Fibroblast of mammary gland (primary cell): ENCODE measurements around the gene TEAD2.
"Not testable (repeated sequence)": the region's sequence is repeated elsewhere in the genome, so short reads cannot be mapped to it uniquely, and the experiment has no call there.

Experiments used
- DNase-seq: peaks from one replicate; pipeline ENCODE4 v3.0.0-alpha.2; 2010; ENCODE audit warnings: low read depth
- H3K4me3 ChIP-seq: 2 replicates; pipeline ENCODE4 v1.5.1; 2011; ENCODE audit warnings: low read depth, mild to moderate bottlenecking, low read length, moderate library complexity; ENCODE audit not compliant: control insufficient read depth
- TF ChIP-seq, protein P1 (sequence below): conservative IDR thresholded peaks from 2 replicates; pipeline ENCODE4 v1.5.1; 2011; ENCODE audit warnings: low read depth, low read length, inconsistent platforms; ENCODE audit not compliant: control insufficient read depth, insufficient read depth

TEAD2 gene

DNA sequence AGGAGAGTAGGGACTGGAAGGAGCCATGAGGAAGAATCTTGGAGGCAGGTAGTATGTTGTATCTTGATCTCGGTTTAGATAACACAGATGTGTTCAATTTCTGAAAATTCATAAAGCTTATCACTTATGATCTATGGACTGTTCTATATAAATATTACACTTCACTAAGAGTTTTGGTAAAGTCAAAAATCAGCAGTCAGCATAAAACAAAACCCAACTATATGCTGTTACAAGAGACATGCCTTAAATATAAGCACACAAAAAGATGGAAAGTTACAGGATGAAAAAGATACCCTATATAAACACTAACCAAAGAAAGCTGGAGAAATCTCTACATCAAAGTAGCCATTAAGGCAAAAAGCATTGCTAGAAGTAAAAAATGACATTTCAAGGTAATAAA, 21.4 kb upstream of the TEAD2 start:
- no peak overlapping the region for H3K4me3 ChIP-seq
- no peak for DNase-seq
- TF ChIP-seq, protein P1, sequence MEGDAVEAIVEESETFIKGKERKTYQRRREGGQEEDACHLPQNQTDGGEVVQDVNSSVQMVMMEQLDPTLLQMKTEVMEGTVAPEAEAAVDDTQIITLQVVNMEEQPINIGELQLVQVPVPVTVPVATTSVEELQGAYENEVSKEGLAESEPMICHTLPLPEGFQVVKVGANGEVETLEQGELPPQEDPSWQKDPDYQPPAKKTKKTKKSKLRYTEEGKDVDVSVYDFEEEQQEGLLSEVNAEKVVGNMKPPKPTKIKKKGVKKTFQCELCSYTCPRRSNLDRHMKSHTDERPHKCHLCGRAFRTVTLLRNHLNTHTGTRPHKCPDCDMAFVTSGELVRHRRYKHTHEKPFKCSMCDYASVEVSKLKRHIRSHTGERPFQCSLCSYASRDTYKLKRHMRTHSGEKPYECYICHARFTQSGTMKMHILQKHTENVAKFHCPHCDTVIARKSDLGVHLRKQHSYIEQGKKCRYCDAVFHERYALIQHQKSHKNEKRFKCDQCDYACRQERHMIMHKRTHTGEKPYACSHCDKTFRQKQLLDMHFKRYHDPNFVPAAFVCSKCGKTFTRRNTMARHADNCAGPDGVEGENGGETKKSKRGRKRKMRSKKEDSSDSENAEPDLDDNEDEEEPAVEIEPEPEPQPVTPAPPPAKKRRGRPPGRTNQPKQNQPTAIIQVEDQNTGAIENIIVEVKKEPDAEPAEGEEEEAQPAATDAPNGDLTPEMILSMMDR = no peak

DNA sequence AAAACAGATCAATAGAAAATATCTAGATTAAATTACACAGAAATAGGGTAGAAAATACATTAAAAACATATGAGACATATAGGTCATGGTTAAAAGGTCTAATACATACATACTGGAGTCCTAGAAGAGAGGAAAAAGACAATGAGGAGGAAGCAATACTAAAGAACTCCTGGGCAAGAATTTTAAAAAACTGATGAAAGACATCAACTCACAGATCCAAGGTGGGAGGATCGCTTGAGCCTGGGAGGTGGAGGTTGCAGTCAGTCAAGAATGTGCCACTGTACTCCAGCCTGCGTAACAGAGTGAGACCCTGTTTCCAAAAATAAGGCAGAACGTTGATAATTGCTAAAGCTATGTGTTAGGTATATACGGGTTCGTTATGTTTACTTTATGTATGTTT, 20.4 kb upstream of the TEAD2 start:
- TF ChIP-seq, protein P1 = no peak
- no peak for DNase-seq
- no peak overlapping the region for H3K4me3 ChIP-seq

DNA sequence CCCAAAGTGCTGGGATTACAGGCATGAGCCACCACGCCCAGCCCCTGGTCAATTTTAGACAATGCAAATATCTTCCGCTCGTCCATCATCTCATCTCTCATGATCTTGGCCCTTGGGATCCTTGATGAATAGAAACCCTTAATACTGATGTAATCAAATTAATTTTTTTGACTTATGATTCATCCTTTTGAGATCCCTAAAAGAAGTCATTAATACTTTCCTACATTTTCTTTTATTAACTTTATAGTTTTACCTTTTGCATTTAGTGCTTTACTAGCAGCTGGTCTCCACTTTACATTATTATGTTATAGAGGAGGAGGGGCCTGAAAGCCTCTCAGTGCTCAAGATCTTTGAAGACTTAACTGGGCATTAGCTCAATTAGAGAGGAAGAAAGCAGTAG, 18.2 kb upstream of the TEAD2 start:
- no peak overlapping the region for H3K4me3 ChIP-seq
- DNase-seq = no peak
- TF ChIP-seq, protein P1 = no peak

DNA sequence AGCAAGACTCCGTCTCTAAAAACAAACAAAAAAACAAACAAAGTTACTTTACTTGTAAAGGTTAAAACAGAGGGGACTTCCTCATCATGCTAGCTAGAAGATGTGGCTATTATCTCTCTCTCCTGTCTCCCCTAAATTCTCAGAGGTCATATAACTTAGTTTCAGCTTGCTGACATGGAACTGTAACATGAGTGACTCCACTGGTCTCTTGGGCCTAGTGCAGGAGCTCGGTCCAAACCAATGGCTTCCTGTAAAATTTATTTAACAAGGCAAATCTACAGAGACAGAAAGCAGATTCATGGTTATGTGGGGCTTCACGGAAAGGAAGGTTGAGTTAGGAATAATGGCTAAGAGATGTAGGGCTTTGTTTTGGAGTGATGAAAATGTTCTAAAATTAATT, 16.3 kb upstream of the TEAD2 start:
- TF ChIP-seq, protein P1 = no peak
- H3K4me3 ChIP-seq = no peak overlapping the region

DNA sequence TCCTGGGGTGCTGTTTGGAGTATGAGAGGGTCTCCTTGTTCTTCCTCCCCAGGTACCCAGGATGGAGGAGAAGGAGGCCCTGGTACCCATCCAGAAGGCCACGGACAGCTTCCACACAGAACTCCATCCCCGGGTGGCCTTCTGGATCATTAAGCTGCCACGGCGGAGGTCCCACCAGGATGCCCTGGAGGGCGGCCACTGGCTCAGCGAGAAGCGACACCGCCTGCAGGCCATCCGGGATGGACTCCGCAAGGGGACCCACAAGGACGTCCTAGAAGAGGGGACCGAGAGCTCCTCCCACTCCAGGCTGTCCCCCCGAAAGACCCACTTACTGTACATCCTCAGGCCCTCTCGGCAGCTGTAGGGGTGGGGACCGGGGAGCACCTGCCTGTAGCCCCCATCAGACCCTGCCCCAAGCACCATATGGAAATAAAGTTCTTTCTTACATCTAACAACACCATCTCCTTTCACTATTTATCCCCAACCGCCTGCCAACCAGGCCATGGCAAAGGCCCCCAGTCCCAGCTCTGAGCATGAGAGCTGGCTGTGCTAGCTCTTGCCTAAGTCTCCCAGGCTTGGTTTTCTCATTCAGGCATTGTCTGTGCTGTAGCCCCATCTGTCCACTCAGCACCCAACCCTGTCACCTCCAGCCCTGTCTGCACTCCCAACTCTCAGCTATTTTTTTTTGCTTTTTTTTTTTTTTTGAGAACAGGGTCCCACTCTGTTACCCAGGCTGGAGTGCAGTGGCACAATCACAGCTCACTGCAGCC, 12.6 kb upstream of the TEAD2 start:
- no peak overlapping the region for H3K4me3 ChIP-seq
- no peak for DNase-seq
- TF ChIP-seq, protein P1 = no peak

More for the DNA sequence above, 16.3 kb upstream of the TEAD2 start:
- DNase-seq = no peak

DNA sequence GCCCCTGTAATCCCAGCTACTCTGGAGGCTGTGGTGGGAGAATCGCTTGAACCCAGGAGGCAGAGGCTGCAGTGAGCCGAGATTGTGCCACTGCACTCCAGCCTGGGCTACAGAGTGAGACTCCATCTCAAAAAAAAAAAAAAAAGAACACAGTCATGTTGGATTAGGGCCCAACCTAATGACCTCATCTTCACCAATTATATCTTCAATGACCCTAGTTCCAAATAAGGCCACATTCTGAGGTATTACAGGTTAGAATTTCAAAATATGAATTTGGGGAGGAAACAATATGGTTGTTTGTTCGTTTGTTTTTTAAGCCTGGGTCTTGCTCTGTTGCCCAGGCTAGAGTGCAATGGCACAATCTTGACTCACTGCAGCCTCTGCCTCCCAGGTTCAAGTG, 11.0 kb upstream of the TEAD2 start:
- not testable (repeated sequence) for DNase-seq, H3K4me3 ChIP-seq

DNA sequence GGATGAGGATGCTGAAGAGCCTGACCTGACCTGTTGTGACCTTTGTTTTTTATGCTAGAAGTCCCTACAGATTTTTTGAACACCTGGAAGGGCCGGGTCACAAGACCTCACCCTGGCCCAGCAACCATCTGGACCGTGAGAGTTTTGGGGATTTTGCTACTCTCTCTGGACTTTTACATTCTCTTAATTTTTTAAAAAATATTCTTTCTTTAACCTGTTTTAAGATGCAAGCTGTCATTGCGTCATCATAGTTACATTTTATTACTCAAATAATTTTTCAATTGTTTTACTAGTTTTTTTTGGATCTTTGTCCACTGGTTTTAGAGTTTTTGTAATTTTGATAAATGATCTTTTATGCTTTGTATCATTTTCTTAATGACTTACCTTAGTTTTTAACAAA, 9.0 kb upstream of the TEAD2 start:
- H3K4me3 ChIP-seq = no peak overlapping the region
- TF ChIP-seq, protein P1 = no peak
- DNase-seq = no peak
